T-helper 17 cell (primary cell): ENCODE data around the gene RNLS. TPM values are rescaled to one million over a fixed set of nuclear protein-coding genes. Genes with fewer than 3 reads are reported as not detected.

Experiments used
- ATAC-seq: fragments of 150-1000 bp; cut with Tn5 transposase; 2 replicates; pipeline ENCODE4 v1.10.0; 2021; ENCODE audit warnings: mild to moderate bottlenecking, moderate library complexity
- DNase-seq, 3 donors: peaks; one replicate each; pipeline versions ENCODE4 v3.0.0 to v3.0.0-alpha.2; 2020 to 2021
- H3K9me3 ChIP-seq: one replicate; pipeline ENCODE4 v1.7.0; 2013; ENCODE audit warnings: low read length, mild to moderate bottlenecking; ENCODE audit not compliant: control insufficient read depth, poor library complexity, severe bottlenecking
- H3K27ac Mint-ChIP-seq: one replicate; pipeline ENCODE4 v1.8.0; 2022; ENCODE audit warnings: mild to moderate bottlenecking, moderate library complexity, mixed read lengths
- H3K27me3 Mint-ChIP-seq: one replicate; pipeline ENCODE4 v1.8.0; 2022; ENCODE audit warnings: mixed read lengths
- H3K36me3 Mint-ChIP-seq: one replicate; pipeline ENCODE4 v1.8.0; 2022; ENCODE audit warnings: low read depth, mixed read lengths
- H3K4me1 Mint-ChIP-seq: one replicate; pipeline ENCODE4 v1.8.0; 2022; ENCODE audit warnings: mild to moderate bottlenecking, mixed read lengths
- H3K4me3 Mint-ChIP-seq: one replicate; pipeline ENCODE4 v1.8.0; 2022; ENCODE audit warnings: mild to moderate bottlenecking, moderate library complexity, mixed read lengths
- total RNA-seq, 4 donors: library from RNA in 2 of 4; stranded (reverse) in 2 of 4; gene quantifications; one replicate each; pipeline ENCODE4 v1.2.3 and lab custom pipeline; 2022 to 2026

RNLS gene
- total RNA-seq, 2 donors from 2014 or later: 1.8 to 4.6 TPM

GRCh38 chr10:88332503-88333247 lies 250.4 kb downstream of the RNLS start:
- no peak overlapping the region for H3K4me3 Mint-ChIP-seq
- DNase-seq (no peak), ATAC-seq (no peak)
- H3K27me3 Mint-ChIP-seq: no peaks in the 10 kb centered on the region
- H3K4me1 Mint-ChIP-seq: peaks cover 5% of the 10 kb centered on the region
- H3K36me3 Mint-ChIP-seq: no peaks in the 10 kb centered on the region
- H3K9me3 ChIP-seq: no peaks in the 10 kb centered on the region
- no peak overlapping the region for H3K27ac Mint-ChIP-seq

DNA sequence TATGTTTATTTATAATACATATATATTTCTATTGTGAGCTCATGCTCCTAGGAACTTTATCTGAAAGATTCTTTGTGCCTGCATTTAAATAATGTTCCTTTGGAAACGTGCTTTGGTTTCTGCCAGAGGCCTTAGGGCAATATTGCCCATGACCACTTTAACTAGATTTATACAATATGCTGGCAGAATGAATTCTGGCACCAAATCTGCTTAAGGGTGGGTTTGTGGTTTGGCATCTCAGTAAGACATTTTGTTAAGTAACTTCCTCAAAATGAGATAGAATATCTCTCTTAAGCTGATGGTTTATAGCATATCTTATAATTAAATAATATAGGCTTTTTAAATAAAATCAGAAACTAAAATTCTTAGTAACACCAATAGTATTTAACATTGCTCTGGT lies 252.9 kb downstream of the RNLS start:
- no peak for DNase-seq
- Mint-ChIP-seq H3K4me3 (no peak overlapping the region), H3K36me3 (no peaks in the 10 kb centered on the region), H3K4me1 (peaks cover 5% of the 10 kb centered on the region), H3K27me3 (no peaks in the 10 kb centered on the region), H3K27ac (no peak overlapping the region)
- ATAC-seq: no peak
- no peaks in the 10 kb centered on the region for H3K9me3 ChIP-seq

DNA sequence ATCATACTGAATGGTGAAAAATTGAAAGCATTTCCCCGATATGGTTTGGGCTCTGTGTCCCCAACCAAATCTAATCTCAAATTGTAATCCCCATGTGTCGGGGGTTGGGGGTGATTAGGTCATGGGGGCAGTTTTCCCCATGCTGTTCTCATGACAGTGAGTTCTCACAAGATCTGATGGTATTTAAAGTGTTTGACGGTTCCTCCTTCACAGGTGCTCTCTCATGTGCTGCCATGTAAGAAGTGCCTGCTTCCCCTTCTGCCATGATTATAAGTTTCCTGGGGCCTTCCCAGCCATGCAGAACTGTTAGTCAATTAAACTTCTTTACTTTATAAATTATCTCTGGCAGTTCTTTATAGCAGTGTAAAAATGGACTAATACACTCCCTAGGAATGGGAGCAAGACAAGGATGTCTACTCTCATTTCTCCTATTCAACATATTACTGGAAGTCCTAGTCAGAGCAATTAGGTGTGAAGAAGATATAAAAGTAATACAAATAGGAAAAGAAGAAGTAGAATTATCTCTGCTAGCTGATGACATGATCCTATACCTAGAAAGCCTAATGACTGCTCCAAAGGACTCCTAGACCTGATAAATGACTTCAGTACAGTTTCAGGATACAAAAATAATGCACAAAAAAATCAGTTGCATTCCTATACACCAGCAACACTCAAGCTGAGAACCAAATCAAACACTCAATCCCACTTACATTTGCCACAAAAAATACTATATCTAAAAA lies 260.6 kb downstream of the RNLS start:
- Mint-ChIP-seq H3K4me3 (no peak overlapping the region), H3K4me1 (no peaks in the 10 kb centered on the region), H3K36me3 (peaks cover 6% of the 10 kb centered on the region), H3K27me3 (no peaks in the 10 kb centered on the region), H3K27ac (no peak overlapping the region)
- DNase-seq (no peak), ATAC-seq (peak; percentile 36)
- peaks cover 10% of the 10 kb centered on the region for H3K9me3 ChIP-seq

DNA sequence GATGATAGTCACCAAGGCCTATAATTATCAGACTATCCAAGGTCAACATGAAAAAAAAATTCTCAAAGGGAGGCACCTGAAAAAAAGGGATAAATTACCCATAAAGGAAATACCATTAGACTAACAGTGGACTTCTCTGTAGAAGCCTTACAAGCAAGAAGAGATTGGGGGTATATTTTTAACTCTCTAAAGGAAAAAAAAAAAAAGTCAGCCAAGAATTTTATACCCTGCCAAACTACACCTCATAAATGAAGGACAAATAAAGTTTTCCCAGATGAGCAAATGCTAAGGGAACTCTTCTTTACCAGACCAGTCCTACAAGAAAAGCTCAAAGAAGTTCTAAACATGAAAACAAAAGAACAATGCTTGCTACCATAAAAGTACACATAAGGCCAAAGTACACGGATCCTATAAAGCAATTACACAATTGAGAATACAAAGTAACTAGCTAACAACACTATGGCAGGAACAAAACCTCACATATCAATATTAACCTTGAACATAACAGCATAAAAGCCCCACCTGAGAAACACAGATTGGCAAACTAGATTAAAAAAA lies 263.1 kb downstream of the RNLS start:
- Mint-ChIP-seq H3K27me3 (no peaks in the 10 kb centered on the region), H3K27ac (no peak overlapping the region), H3K36me3 (peaks cover 6% of the 10 kb centered on the region), H3K4me3 (no peak overlapping the region), H3K4me1 (no peaks in the 10 kb centered on the region)
- DNase-seq (no peak), ATAC-seq (no peak)
- peaks cover 10% of the 10 kb centered on the region for H3K9me3 ChIP-seq

DNA sequence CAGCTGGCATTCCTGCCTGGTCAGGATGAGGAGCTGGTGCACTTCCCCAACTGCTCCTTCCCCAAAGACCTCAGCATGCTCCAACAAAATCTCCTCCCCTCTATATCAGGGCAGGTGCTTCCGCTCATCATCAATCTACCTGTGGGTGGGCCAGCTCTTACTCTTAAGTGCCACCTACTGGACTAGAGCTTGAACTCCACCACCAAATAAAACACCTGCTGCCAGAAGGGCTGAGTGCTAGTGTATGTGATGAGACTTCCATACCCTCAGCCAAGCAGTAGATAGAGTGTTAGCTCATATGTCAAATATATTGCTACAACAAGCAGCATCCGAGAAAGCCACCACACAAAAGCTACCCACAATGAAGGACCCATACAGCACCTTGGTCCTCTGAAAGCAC lies 264.3 kb downstream of the RNLS start:
- H3K27me3 Mint-ChIP-seq: no peaks in the 10 kb centered on the region
- no peak for DNase-seq
- H3K4me3 Mint-ChIP-seq: no peak overlapping the region
- peaks cover 6% of the 10 kb centered on the region for H3K36me3 Mint-ChIP-seq
- H3K4me1 Mint-ChIP-seq: peaks cover 2% of the 10 kb centered on the region
- no peak for ATAC-seq
- no peak overlapping the region for H3K27ac Mint-ChIP-seq
- peaks cover 10% of the 10 kb centered on the region for H3K9me3 ChIP-seq

DNA sequence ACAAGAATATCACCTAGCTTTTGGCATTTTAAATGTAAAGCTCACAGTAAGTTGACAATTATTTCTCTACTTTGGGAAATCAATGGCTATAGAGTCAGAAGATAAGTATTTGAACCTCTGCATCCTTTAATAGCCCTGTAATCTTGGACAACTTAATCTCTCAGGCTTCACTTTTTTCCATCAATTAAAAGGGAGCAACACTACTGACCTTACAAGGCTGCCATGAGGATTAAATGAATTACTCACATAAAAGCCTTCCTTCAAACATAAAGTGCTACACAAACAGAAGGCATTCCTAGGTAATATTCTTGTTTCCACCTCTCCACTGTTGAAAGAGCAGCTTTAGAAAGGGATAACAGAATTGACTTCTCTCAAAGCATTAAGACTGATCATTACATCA lies 266.0 kb downstream of the RNLS start:
- H3K4me1 Mint-ChIP-seq: peaks cover 2% of the 10 kb centered on the region
- no peak overlapping the region for H3K27ac Mint-ChIP-seq
- peaks cover 10% of the 10 kb centered on the region for H3K9me3 ChIP-seq
- DNase-seq (no peak), ATAC-seq (no peak)
- H3K36me3 Mint-ChIP-seq: peaks cover 6% of the 10 kb centered on the region
- no peak overlapping the region for H3K4me3 Mint-ChIP-seq
- H3K27me3 Mint-ChIP-seq: no peaks in the 10 kb centered on the region

DNA sequence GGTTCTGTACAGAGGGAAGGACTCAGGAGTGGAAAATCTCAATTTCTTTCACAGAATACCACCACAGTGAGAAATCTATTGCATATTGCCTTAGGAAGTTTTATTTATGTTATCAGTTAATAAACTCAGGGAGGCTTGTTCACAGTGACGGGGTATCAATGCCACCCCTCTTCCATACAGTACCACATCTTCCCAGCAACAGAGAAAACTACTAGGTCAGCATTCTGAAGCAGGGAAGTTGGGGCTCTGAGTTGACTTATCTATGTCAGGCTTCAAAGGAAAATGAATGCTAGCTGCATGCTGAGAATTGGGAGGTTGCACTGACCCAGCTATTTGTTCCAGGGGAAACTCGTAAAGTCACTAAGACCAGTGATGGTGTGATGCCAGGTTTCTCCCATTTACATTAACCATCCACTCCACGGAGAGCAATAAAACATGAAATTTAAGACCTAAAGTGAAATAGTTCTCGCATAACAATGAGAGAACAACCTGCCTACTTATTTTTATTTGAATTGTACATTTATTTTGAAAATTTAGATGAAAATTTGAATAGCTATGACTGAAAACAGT lies 266.7 kb downstream of the RNLS start:
- peaks cover 6% of the 10 kb centered on the region for H3K36me3 Mint-ChIP-seq

DNA sequence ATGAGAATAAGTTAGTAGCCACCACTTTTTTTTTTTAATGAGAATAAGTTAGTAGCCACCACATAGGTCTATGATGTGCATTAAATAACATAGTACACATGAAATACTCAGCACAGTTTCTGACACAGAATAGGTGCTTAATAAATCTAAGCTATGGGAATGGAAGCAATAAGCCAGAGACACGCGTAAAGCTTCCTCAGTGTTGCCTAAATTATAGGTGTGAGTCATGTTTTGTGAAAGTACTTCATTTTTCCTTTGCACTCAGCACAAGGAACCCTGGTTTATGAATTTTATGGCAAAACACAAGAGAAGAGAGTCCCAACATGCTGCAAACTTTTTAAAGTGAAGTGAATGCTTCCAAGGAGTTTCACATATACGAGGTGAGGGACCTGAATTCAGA lies 267.4 kb downstream of the RNLS start:
- ATAC-seq (no peak), DNase-seq (no peak)
- no peak overlapping the region for H3K4me3 Mint-ChIP-seq
- H3K36me3 Mint-ChIP-seq: peaks cover 3% of the 10 kb centered on the region
- H3K27me3 Mint-ChIP-seq: no peaks in the 10 kb centered on the region
- peaks cover 2% of the 10 kb centered on the region for H3K4me1 Mint-ChIP-seq
- peaks cover 10% of the 10 kb centered on the region for H3K9me3 ChIP-seq
- no peak overlapping the region for H3K27ac Mint-ChIP-seq

More for the DNA sequence above, 266.7 kb downstream of the RNLS start:
- peaks cover 10% of the 10 kb centered on the region for H3K9me3 ChIP-seq
- H3K27ac Mint-ChIP-seq: no peak overlapping the region
- no peak overlapping the region for H3K4me3 Mint-ChIP-seq
- ATAC-seq (no peak), DNase-seq (no peak)
- no peaks in the 10 kb centered on the region for H3K27me3 Mint-ChIP-seq
- peaks cover 2% of the 10 kb centered on the region for H3K4me1 Mint-ChIP-seq

DNA sequence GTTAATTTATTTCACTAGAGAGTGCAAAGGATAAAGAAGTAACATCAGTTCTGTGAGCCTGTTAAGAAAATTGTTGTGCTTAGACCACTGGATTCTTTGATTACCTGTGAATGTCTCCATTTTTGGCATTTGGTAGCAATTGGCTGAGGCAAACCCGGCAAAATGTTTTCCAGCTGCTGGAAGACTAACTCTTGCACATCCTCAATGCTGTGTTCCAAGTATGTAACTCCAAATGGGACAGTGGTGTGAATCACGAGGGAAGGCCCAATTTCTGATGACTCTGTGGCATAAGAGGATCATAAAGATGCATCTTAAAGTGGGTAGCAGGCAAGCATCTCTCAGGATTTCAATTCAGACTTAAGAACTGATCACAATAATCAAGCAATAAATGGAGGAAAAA lies 268.8 kb downstream of the RNLS start:
- Mint-ChIP-seq H3K4me3 (no peak overlapping the region), H3K27ac (no peak overlapping the region), H3K4me1 (peaks cover 2% of the 10 kb centered on the region), H3K36me3 (peaks cover 5% of the 10 kb centered on the region), H3K27me3 (no peaks in the 10 kb centered on the region)
- no peak for DNase-seq
- peaks cover 5% of the 10 kb centered on the region for H3K9me3 ChIP-seq
- ATAC-seq: no peak

GRCh38 chr10:88313878-88314277 lies 269.2 kb downstream of the RNLS start:
- Mint-ChIP-seq H3K27ac (no peak overlapping the region), H3K4me1 (peaks cover 2% of the 10 kb centered on the region), H3K36me3 (peaks cover 4% of the 10 kb centered on the region)

GRCh38 chr10:88312855-88313254 lies 270.3 kb downstream of the RNLS start:
- no peaks in the 10 kb centered on the region for H3K9me3 ChIP-seq
- no peak for ATAC-seq
- no peaks in the 10 kb centered on the region for H3K27me3 Mint-ChIP-seq
- no peak overlapping the region for H3K27ac Mint-ChIP-seq
- peaks cover 3% of the 10 kb centered on the region for H3K36me3 Mint-ChIP-seq
- no peak overlapping the region for H3K4me3 Mint-ChIP-seq
- peaks cover 2% of the 10 kb centered on the region for H3K4me1 Mint-ChIP-seq
- no peak for DNase-seq

More at GRCh38 chr10:88313878-88314277, 269.2 kb downstream of the RNLS start:
- no peak for ATAC-seq
- no peak overlapping the region for H3K4me3 Mint-ChIP-seq
- H3K27me3 Mint-ChIP-seq: no peaks in the 10 kb centered on the region
- no peak for DNase-seq
- peaks cover 1% of the 10 kb centered on the region for H3K9me3 ChIP-seq

DNA sequence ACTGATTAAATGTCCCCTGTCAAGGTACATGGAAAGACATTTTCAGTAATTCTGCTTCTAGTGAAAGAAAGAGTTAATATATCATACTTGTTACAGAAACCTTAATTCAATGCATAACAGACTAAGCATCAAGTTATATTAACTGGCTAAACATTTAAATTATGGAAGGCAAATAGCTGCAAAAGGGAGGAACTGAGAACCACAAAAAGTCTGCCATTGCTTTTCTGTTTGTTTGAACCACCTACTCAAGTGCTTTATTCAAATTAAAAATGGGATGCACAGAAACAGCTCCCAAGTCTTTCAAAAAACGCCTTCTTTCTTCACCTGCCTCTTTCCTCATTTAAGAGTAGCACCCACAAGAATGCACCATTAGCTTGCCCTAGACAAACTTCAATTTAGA lies 271.9 kb downstream of the RNLS start:
- H3K36me3 Mint-ChIP-seq: peaks cover 3% of the 10 kb centered on the region
- no peaks in the 10 kb centered on the region for H3K27me3 Mint-ChIP-seq
- H3K4me1 Mint-ChIP-seq: peaks cover 2% of the 10 kb centered on the region
- no peaks in the 10 kb centered on the region for H3K9me3 ChIP-seq
- no peak for ATAC-seq
- no peak overlapping the region for H3K4me3 Mint-ChIP-seq
- H3K27ac Mint-ChIP-seq: no peak overlapping the region
- no peak for DNase-seq

GRCh38 chr10:88309365-88309764 lies 273.8 kb downstream of the RNLS start:
- H3K27ac Mint-ChIP-seq: no peak overlapping the region
- no peaks in the 10 kb centered on the region for H3K27me3 Mint-ChIP-seq
- H3K4me1 Mint-ChIP-seq: no peaks in the 10 kb centered on the region
- no peak for ATAC-seq
- DNase-seq: no peak
- H3K4me3 Mint-ChIP-seq: no peak overlapping the region
- peaks cover 3% of the 10 kb centered on the region for H3K36me3 Mint-ChIP-seq
- H3K9me3 ChIP-seq: no peaks in the 10 kb centered on the region
